ENCODE data around the gene APOA5.

- TF ChIP-seq EZH2 (IDR thresholded peaks at IDR 0.05; ENCODE audit: borderline replicate concordance, low read length): no peak
- TF ChIP-seq, protein P1, sequence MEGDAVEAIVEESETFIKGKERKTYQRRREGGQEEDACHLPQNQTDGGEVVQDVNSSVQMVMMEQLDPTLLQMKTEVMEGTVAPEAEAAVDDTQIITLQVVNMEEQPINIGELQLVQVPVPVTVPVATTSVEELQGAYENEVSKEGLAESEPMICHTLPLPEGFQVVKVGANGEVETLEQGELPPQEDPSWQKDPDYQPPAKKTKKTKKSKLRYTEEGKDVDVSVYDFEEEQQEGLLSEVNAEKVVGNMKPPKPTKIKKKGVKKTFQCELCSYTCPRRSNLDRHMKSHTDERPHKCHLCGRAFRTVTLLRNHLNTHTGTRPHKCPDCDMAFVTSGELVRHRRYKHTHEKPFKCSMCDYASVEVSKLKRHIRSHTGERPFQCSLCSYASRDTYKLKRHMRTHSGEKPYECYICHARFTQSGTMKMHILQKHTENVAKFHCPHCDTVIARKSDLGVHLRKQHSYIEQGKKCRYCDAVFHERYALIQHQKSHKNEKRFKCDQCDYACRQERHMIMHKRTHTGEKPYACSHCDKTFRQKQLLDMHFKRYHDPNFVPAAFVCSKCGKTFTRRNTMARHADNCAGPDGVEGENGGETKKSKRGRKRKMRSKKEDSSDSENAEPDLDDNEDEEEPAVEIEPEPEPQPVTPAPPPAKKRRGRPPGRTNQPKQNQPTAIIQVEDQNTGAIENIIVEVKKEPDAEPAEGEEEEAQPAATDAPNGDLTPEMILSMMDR (conservative IDR thresholded peaks at IDR 0.05 in 1 of 2, IDR thresholded peaks at IDR 0.05 in 1 of 2; ENCODE audit: extremely low read depth in 1 of 2, insufficient read depth in 1 of 2, low read depth in 1 of 2, low read length in 2 of 2): no peak
Measured at GRCh38 chr11:116771935-116772334, 19.7 kb downstream of the APOA5 start.
